ENCODE results near the gene SRRT.
A peak's percentile ranks its signal among the peaks of the same experiment; 100 is the strongest.

The SRRT gene

GRCh38 chr7:100896732-100897608, 22.1 kb downstream of the SRRT start (continued):
- no peak for TF ChIP-seq ZNF423 (tag by site-specific recombination; IDR thresholded peaks at IDR 0.05)
- TF ChIP-seq FEZF1 (tag by site-specific recombination; IDR thresholded peaks at IDR 0.05) = no peak
- TF ChIP-seq ZNF341 (tag by site-specific recombination; IDR thresholded peaks at IDR 0.05; ENCODE audit: low read depth) = peak; percentile 23
- peak; percentile 28; the same call in 1 of the 2 replicates for TF ChIP-seq ZFP69B (tag by site-specific recombination; IDR thresholded peaks at IDR 0.05)
- TF ChIP-seq ZNF488 (tag by site-specific recombination; IDR thresholded peaks at IDR 0.05) = no peak
- TF ChIP-seq ZNF335 (tag by site-specific recombination; conservative IDR thresholded peaks at IDR 0.05) = peak; percentile 32; the same call in 1 of the 2 replicates
- TF ChIP-seq ZNF433 (tag by site-specific recombination; IDR thresholded peaks at IDR 0.05; ENCODE audit: low read depth) = no peak
- TF ChIP-seq SP7 (tag by site-specific recombination; IDR thresholded peaks at IDR 0.05) = peak; percentile 16; the same call in 1 of the 2 replicates
- TF ChIP-seq ZNF354C (tag by site-specific recombination; IDR thresholded peaks at IDR 0.05; ENCODE audit: borderline replicate concordance, low read depth) = no peak
- no peak for TF ChIP-seq ZNF792 (tag by site-specific recombination; IDR thresholded peaks at IDR 0.05)
- no peak for TF ChIP-seq GFI1B (tag by site-specific recombination; IDR thresholded peaks at IDR 0.05)
- peak; percentile 94 for TF ChIP-seq ZBTB10 (tag by site-specific recombination; IDR thresholded peaks at IDR 0.05)
- TF ChIP-seq ZNF157 (tag by site-specific recombination; IDR thresholded peaks at IDR 0.05) = no peak
- no peak for TF ChIP-seq ZNF292 (tag by site-specific recombination; IDR thresholded peaks at IDR 0.05; ENCODE audit: borderline replicate concordance, low read depth)
- no peak for TF ChIP-seq ZNF791 (tag by site-specific recombination; IDR thresholded peaks at IDR 0.05)
- TF ChIP-seq ZNF175 (tag by site-specific recombination; IDR thresholded peaks at IDR 0.05) = no peak
- TF ChIP-seq ZNF202 (tag by site-specific recombination; IDR thresholded peaks at IDR 0.05; ENCODE audit: borderline replicate concordance) = no peak
- TF ChIP-seq ZNF530 (tag by site-specific recombination; IDR thresholded peaks at IDR 0.05; ENCODE audit: low read depth) = no peak
- no peak for TF ChIP-seq EGR2 (tag by site-specific recombination; IDR thresholded peaks at IDR 0.05; ENCODE audit: low read depth)
- TF ChIP-seq PRDM4 (tag by site-specific recombination; IDR thresholded peaks at IDR 0.05) = no peak
- no peak for TF ChIP-seq ZNF623 (tag by site-specific recombination; IDR thresholded peaks at IDR 0.05)
- no peak for TF ChIP-seq ZNF19 (tag by site-specific recombination; IDR thresholded peaks at IDR 0.05; ENCODE audit: low read depth)
- no peak for TF ChIP-seq ZNF302 (tag by site-specific recombination; IDR thresholded peaks at IDR 0.05; ENCODE audit: low read depth)
- no peak for TF ChIP-seq ZNF37A (tag by site-specific recombination; IDR thresholded peaks at IDR 0.05)
- no peak for TF ChIP-seq GLIS1 (tag by site-specific recombination; IDR thresholded peaks at IDR 0.05)
- no peak for TF ChIP-seq ELK4 (IDR thresholded peaks at IDR 0.05; ENCODE audit: borderline replicate concordance, low read depth, low read length)
- TF ChIP-seq ZNF513 (tag by site-specific recombination; IDR thresholded peaks at IDR 0.05) = no peak
- no peak for TF ChIP-seq PRDM6 (tag by site-specific recombination; IDR thresholded peaks at IDR 0.05)
- no peak for TF ChIP-seq ZNF585B (tag by site-specific recombination; IDR thresholded peaks at IDR 0.05)

Data from HEK293 (cell line).